K562 (cell line): ENCODE measurements around the gene CLSTN2. TPM values are rescaled to one million over a fixed set of nuclear protein-coding genes. Genes with fewer than 3 reads are reported as not detected.

Experiments
- ATAC-seq: fragments of 200-7000 bp; cut with Tn5 transposase; 3 replicates; pipeline ENCODE4 v1.9.1; 2020; ENCODE audit warnings: moderate library complexity
- BruUV-seq: library from RNA; stranded (reverse); fragments of 400-500 nt; replicated peaks from 2 replicates; lab custom pipeline; 2021; lab: Mats Ljungman, UMichigan
- CTCF ChIA-PET: fragments of 300-600 bp; formaldehyde crosslinking; extraction: SDS; loops from one replicate; lab custom pipeline; 2021; ENCODE audit warnings: low intra/inter-chr PET ratio; lab: Yijun Ruan, JAX
- POLR2A ChIA-PET: fragments of 300-600, 350-650 bp; sonication (Branson Sonifier 250); formaldehyde crosslinking; extraction: SDS; loops from one replicate; lab custom pipeline; 2021; ENCODE audit warnings: antibody characterized with exemption, inconsistent platforms; lab: Yijun Ruan, JAX
- DNase-seq, 4 experiments: peaks; one replicate each; pipeline versions ENCODE4 v3.0.0 to v3.0.0-alpha.2; 2011 to 2018; ENCODE audit warnings: low spot score in 3 of 4, mixed read lengths in 3 of 4; ENCODE audit errors: extremely low read depth in 1 of 4
- FAIRE-seq: peaks from 2 replicates; lab custom pipeline; 2011; peaks lifted over from hg19 to GRCh38; lab: Jason Lieb, UNC
- H2AFZ ChIP-seq: 2 replicates; pipeline ENCODE4 v1.6.0; 2011; ENCODE audit warnings: low read depth, low read length, control low read depth, inconsistent platforms
- H3K27ac ChIP-seq: fragments of 200-600 bp; 3 replicates; pipeline ENCODE4 v1.8.0; 2011; ENCODE audit warnings: low read depth, mild to moderate bottlenecking, control low read depth, inconsistent platforms, low read length, moderate library complexity, mixed read lengths; ENCODE audit errors: extremely low read depth
- H3K27me3 ChIP-seq, 2 experiments: fragments of 300-600 bp in 1 of 2; 2 replicates in 1 of 2; 3 replicates in 1 of 2; pipeline versions ENCODE4 v1.6.0 to v1.8.0; 2011; ENCODE audit warnings: inconsistent platforms in 2 of 2, low read length in 2 of 2, mild to moderate bottlenecking in 1 of 2, mixed read lengths in 1 of 2, moderate library complexity in 1 of 2; ENCODE audit not compliant: control insufficient read depth in 2 of 2, insufficient read depth in 2 of 2
- H3K36me3 ChIP-seq: fragments of 300-600 bp; 3 replicates; pipeline ENCODE4 v1.8.0; 2011; ENCODE audit warnings: mild to moderate bottlenecking, low read length, inconsistent platforms; ENCODE audit not compliant: control insufficient read depth, insufficient read depth
- H3K4me1 ChIP-seq, 2 experiments: fragments of 200-600 bp in 1 of 2; replicated peaks in 1 of 2; 2 replicates in 1 of 2; 3 replicates in 1 of 2; pipeline versions ENCODE4 v1.5.1 to v1.8.0; 2011; ENCODE audit warnings: inconsistent platforms in 2 of 2, low read length in 2 of 2, mild to moderate bottlenecking in 1 of 2, mixed read lengths in 1 of 2, moderate library complexity in 1 of 2; ENCODE audit not compliant: control insufficient read depth in 2 of 2, insufficient read depth in 2 of 2
- H3K4me2 ChIP-seq: 2 replicates; pipeline ENCODE4 v1.6.1; 2011; ENCODE audit warnings: low read length, control low read depth, inconsistent platforms, mixed read lengths; ENCODE audit not compliant: insufficient read depth
- H3K4me3 ChIP-seq: fragments of 200-600 bp; sonication (generic), shearing (Covaris generic); 2 replicates; pipeline ENCODE4 v1.5.1; 2016; ENCODE audit warnings: control low read depth, inconsistent platforms
- H3K79me2 ChIP-seq: fragments of 200-600 bp; 3 replicates; pipeline ENCODE4 v1.8.0; 2011; ENCODE audit warnings: low read length, inconsistent platforms; ENCODE audit not compliant: control insufficient read depth, insufficient read depth
- H3K9ac ChIP-seq, 2 experiments: 2 replicates each; pipeline versions ENCODE4 v1.6.0 to v1.6.1; 2011; ENCODE audit warnings: low read depth in 2 of 2, low read length in 2 of 2, control low read depth in 1 of 2, inconsistent platforms in 1 of 2, mild to moderate bottlenecking in 1 of 2, mixed read lengths in 1 of 2; ENCODE audit not compliant: insufficient read depth in 1 of 2
- H3K9me1 ChIP-seq: one replicate; pipeline ENCODE4 v1.6.0; 2011; ENCODE audit warnings: inconsistent platforms, mild to moderate bottlenecking, low read length, moderate library complexity; ENCODE audit not compliant: control insufficient read depth, insufficient read depth
- H3K9me3 ChIP-seq: replicated peaks from 2 replicates; pipeline ENCODE4 v1.5.1; 2011; ENCODE audit warnings: low read depth, low read length, inconsistent platforms; ENCODE audit not compliant: control insufficient read depth, insufficient read depth
- H4K20me1 ChIP-seq: replicated peaks from 2 replicates; pipeline ENCODE4 v1.6.1; 2011; ENCODE audit warnings: low read length, inconsistent platforms, mixed read lengths; ENCODE audit not compliant: control insufficient read depth, insufficient read depth
- ARID1B ChIP-seq: fragments of 450-650 bp; IDR thresholded peaks from 2 replicates; pipeline ENCODE4 v1.6.1; 2016; ENCODE audit warnings: antibody characterized with exemption, mild to moderate bottlenecking, inconsistent platforms
- FOXK2 ChIP-seq, 2 experiments: fragments of 450-650 bp; IDR thresholded peaks in 1 of 2; conservative IDR thresholded peaks in 1 of 2; 2 replicates each; pipeline ENCODE4 v1.6.1; 2016; ENCODE audit warnings: low read depth in 2 of 2, mild to moderate bottlenecking in 1 of 2
- IRF1 ChIP-seq: sonication (generic); formaldehyde crosslinking; IDR thresholded peaks from 2 replicates; pipeline ENCODE4 v1.8.0; 2022; ENCODE audit warnings: missing genetic modification reagents, mild to moderate bottlenecking, borderline replicate concordance
- NUFIP1 ChIP-seq: fragments of 450-650 bp; IDR thresholded peaks from 2 replicates; pipeline ENCODE4 v1.6.1; 2018; ENCODE audit not compliant: partially characterized antibody
- SFPQ ChIP-seq: fragments of 200-400 bp; formaldehyde crosslinking; IDR thresholded peaks from 2 replicates; pipeline ENCODE4 v1.6.1; 2017; ENCODE audit warnings: mild to moderate bottlenecking, low read depth, low read length, moderate library complexity
- SPI1 ChIP-seq: IDR thresholded peaks from 2 replicates; pipeline ENCODE4 v1.6.1; 2011; ENCODE audit warnings: low read depth, low read length, control low read depth, borderline replicate concordance
- TGIF2 ChIP-seq: sonication (generic); formaldehyde crosslinking; IDR thresholded peaks from 2 replicates; pipeline ENCODE4 v1.8.1; 2022; ENCODE audit warnings: mild to moderate bottlenecking, missing genetic modification reagents, moderate library complexity
- XRCC4 ChIP-seq: IDR thresholded peaks from one replicate; pipeline ENCODE4 v1.6.1; 2011; ENCODE audit not compliant: insufficient read depth, insufficient read length; ENCODE audit errors: extremely low read depth
- ZNF316 ChIP-seq: fragments of 450-650 bp; IDR thresholded peaks from 2 replicates; pipeline ENCODE4 v1.6.1; 2016
- ZNF354B ChIP-seq: fragments of 250-450 bp; sonication (Bioruptor Pico); IDR thresholded peaks from 2 replicates; pipeline ENCODE4 v1.4.0; 2020
- ZNF407 ChIP-seq: fragments of 450-650 bp; IDR thresholded peaks from 2 replicates; pipeline ENCODE4 v1.6.1; 2016; ENCODE audit warnings: low read depth
- ZNF695 ChIP-seq: fragments of 450-650 bp; formaldehyde crosslinking; IDR thresholded peaks from 2 replicates; pipeline ENCODE4 v1.4.0; 2020; ENCODE audit warnings: mild to moderate bottlenecking, moderate library complexity
- WGBS: fragments of 100-300 bp; shearing (Covaris generic); methylation state at CpG from one replicate; pipeline ENCODE4 v1.1.6; 2016; ENCODE audit warnings: low coverage, mixed read lengths; ENCODE audit not compliant: insufficient coverage; ENCODE audit errors: missing lambda C conversion rate; 5-methylcytosine and 5-hydroxymethylcytosine counted together
- in situ Hi-C: fragments of 300-500 bp; cut with MboI; formaldehyde crosslinking; loops from 4 replicates; pipeline ENCODE4 v1.15.0; 2018; ENCODE audit warnings: inconsistent platforms, mixed read lengths
- intact Hi-C: fragments of 100-400 bp; cut with micrococcal nuclease; formaldehyde crosslinking; loops from 2 replicates; pipeline ENCODE4 v1.14.2; 2022
- polyA plus RNA-seq, 8 experiments: library from polyadenylated mRNA; depleted of rRNA in 4 of 8; stranded (reverse) in 5 of 8; unstranded in 3 of 8; fragments of >200 nt; fragmentation: Nextera tagmentation in 2 of 8; fragmentation: Illumina TruSeq in 1 of 8; extraction: Ambion mirVana in 2 of 8; extraction: Trizol in 1 of 8; gene quantifications; 2 replicates each; pipeline versions ENCODE4 v1.2.1 to v1.2.3, GENCODE V29; 2011 to 2014; ENCODE audit warnings: inconsistent platforms in 1 of 8, missing spikeins in 1 of 8
- total RNA-seq, 7 experiments: library from RNA; depleted of rRNA in 6 of 7; stranded (reverse); fragments of >200 nt in 6 of 7; fragmentation: Illumina TruSeq in 2 of 7; extraction: Trizol in 2 of 7; gene quantifications; 2 replicates each; pipeline versions ENCODE4 v1.2.1 to v1.2.3, GENCODE V29; 2011 to 2021; ENCODE audit warnings: low replicate concordance in 1 of 7

Gene CLSTN2
- total and polyA plus RNA-seq, 9 of the 15 experiments (the other 6 are each of a cell fraction or from before 2014, with no cell fraction given) = 0.02 to 0.04 (median 0.04) TPM; not detected in 6

GRCh38 chr3:139894643-139894989, 40.4 kb upstream of the CLSTN2 start:
- in situ Hi-C loops = no loop called here
- no peak overlapping the region for H3K9ac ChIP-seq
- BruUV-seq = no TSS peak
- CTCF ChIA-PET = no interaction called here
- no peak for ATAC-seq
- H3K4me3 ChIP-seq = no peak overlapping the region
- no peak overlapping the region for H2AFZ ChIP-seq
- H4K20me1 ChIP-seq = no peaks in the 10 kb centered on the region
- no peaks in the 10 kb centered on the region for H3K79me2 ChIP-seq
- POLR2A ChIA-PET = interaction anchor here (1.0 kb wide), 1 partner anchor 29 kb away, joined by 4 read pairs; no protein-coding TSS in a partner anchor
- H3K9me1 ChIP-seq = no peaks in the 10 kb centered on the region
- H3K4me2 ChIP-seq = no peak overlapping the region
- H3K27me3 ChIP-seq = no peaks in the 10 kb centered on the region
- DNase-seq = no peak
- no peaks in the 10 kb centered on the region for H3K36me3 ChIP-seq
- no peak for FAIRE-seq
- TF ChIP-seq TGIF2 (CRISPR knock-in tag) (no peak), SPI1 (no peak), ZNF354B (CRISPR knock-in tag) (no peak), SFPQ (no peak), XRCC4 (no peak), ZNF407 (no peak), ZNF316 (no peak), FOXK2 (conservative IDR thresholded peaks at IDR 0.05 in 1 of 2, IDR thresholded peaks at IDR 0.05 in 1 of 2; ENCODE audit: low read depth in 2 of 2) (no peak), IRF1 (CRISPR knock-in tag) (no peak), ARID1B (no peak), NUFIP1 (no peak), ZNF695 (no peak)
- intact Hi-C loops = no loop called here
- H3K9me3 ChIP-seq = no peaks in the 10 kb centered on the region
- no peaks in the 10 kb centered on the region for H3K4me1 ChIP-seq
- H3K27ac ChIP-seq = no peak overlapping the region
- 11% methylated on average over 1 of the region's 1 CpG for WGBS
